Islet precursor cell (in vitro differentiated cells): Measurements from ENCODE around the gene ZNF260.
"Not testable (repeated sequence)": the region's sequence is repeated elsewhere in the genome, so short reads cannot be mapped to it uniquely, and the experiment has no call there.

Experiments
- DNase-seq: peaks from one replicate; pipeline ENCODE4 v3.0.0-alpha.2; 2018

ZNF260 gene

DNA sequence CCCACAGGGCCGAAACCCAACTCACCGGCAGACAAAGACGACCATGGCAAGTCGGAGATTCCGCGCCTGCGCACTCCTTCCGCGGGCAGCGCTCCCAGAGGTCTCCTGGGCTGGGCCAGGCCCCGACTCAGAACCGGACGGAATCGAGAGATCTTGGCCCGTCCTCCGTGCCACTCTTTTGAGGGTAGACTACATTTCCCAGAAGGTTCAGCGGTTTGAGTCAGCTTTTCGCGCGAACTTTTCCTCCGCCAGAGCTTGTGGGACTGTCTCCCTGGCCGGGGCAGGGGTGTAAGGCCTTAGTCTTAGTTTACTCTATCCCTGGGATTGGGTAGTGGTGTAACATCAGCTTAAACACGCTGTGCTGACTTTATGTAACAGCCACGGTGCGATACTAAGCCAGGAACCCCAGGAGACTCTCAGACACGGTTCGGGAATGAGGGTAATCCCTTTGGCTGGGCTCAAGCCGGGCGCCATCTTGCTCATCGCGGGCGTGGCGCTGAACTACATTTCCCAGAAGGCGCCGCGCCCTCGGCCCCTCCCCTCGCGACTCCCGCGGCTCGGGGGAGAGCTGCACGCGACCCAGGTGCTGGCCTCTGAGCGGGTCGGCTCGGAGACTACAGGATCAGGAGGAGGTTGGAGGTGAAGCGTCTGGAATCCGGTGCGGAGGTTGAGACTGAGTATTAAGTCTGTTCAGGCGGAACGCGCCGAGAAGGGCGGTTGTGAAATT, at the start of gene ZNF260:
Gene ZNF260, minus strand, starts transcription at position 78 of the 727 bp plus-strand sequence. CDS start 13,033 bp downstream, outside the sequence.
- DNase-seq, result peak; percentile 99

DNA sequence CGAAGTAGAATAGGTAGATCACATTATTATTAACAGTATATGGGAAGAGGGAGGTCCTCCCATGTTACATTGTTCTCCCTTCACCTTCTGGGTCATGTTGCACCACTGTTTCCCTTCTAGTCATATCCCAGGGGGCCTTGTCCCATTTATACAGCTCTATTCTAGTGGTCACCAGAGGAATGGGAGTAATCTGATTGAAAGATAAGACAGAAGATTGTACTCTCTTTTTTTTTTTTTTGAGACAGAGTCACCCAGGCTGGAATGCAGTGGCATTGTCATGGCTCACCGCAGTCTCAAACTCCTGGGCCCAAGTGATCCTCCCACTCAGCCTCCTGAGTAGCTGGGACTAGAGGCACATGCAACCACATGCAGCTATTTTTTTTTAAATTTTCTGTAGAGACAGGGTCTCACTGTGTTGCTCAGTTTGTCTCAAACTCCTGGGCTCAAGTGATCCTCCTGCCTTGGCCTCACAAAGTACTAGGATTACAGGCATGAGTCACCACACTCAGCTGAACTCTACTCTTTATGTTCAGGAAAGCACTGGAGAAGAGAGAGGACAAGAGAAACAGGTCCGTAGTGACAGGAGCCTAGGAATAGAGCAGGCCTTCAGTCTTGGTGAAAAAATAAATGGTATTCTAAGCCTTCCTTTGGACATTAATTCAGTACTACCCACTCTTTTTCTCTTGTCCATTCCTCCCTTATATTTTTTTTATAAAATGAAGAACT, 49.4 kb upstream of the ZNF260 start:
- DNase-seq, result peak; percentile 56

DNA sequence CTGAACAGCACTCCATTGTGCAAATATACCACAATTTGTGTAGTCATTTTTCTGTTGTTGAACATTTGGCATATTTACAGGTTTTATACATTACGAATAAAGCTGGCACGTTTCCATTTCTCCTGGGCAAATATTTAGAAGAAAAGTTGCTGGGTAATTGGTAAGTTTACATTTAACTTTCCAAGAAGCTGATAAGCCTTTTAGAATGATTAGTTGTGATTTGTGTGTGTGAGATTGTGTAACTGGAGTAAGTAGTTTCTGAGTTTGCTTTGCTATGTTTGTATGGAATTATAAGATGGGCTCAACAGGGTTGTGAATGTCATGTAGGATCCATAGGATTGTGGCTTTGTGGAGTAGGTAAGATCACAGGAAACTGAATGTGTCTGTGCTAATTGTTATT, 46.7 kb upstream of the ZNF260 start:
- DNase-seq, result no peak

GRCh38 chr19:36573895-36574720, 46.0 kb upstream of the ZNF260 start:
- no peak for DNase-seq

GRCh38 chr19:36573020-36573894, 45.2 kb upstream of the ZNF260 start, which contains the start of gene ZNF529:
Gene ZNF529 (minus strand): TSS chr19:36573292. CDS start chr19:36572346, 946 bp downstream.
- DNase-seq, result peak; percentile 97

- no peak for DNase-seq
Measured at GRCh38 chr19:36572593-36573019, 44.5 kb upstream of the ZNF260 start.

DNA sequence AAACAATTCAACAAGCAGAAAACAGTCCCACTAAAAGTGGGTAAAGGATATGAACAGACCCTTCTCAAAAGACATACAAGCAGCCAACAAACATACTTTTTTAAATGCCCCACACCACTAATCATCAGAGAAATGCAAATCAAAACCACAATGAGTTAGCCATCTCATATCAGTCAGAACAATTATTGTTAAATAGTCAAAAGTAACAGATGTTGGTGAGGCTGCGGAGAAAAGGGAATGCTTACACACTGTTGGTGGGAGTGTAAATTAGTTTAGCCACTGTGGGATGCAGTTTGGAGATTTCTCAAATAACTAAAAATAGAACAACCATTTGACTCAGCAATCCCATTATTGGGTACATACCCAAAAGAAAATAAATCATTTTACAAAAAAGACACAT, 36.3 kb upstream of the ZNF260 start:
- DNase-seq, result no peak

GRCh38 chr19:36547001-36547732, 19.1 kb upstream of the ZNF260 start:
- no peak for DNase-seq

DNA sequence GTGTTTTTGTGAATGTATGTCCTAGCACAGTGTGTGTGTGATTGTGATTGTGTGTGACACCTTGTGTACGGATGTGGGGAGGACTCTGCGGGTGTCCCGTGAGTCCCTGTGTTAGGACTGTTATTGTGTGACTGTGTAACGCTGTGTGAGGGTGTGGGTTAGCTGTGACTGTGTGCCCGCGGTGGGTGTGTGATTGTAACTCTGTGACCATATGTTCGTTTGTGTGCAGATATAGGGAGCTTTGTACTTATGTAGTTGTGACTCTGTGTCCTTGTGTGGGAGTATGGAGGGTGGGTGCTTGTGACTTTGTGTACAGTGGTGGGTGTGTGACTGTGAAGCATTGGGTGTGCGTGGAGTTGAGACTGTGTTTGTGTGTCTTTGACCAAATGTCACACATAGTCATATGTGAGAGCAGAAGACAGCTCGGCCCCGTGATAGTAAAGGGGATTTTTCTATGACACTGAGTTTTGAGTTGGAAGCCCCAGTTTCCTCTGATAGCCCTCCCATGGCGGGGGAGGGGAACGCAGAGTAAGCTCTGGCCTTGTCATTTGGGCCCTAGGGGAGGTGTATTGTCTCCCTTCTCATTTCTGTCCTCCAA, 949 bp upstream of the ZNF260 start:
- no peak for DNase-seq

- DNase-seq, result no peak
Measured at GRCh38 chr19:36527873-36528193, 238 bp downstream of the ZNF260 start.

- no peak for DNase-seq
Measured at GRCh38 chr19:36527341-36527740, 730 bp downstream of the ZNF260 start.

DNA sequence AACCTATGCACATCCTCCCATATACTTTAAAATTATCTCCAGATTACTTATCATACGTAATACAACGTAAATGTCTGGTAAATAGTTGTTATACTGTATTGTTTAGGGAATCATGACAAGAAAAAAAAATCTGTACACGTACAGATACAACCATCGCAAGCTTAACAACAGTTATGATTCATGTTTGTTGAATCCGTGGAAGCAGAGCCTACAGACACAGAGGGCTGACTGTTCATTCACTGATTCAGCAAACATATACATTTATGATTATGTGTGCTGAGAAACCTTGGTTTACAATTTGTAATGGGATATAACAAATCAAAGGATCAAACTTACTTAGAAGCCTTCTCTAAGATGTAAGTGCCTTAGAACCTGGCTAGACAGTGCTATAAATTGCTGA, 1.5 kb downstream of the ZNF260 start:
- DNase-seq, result no peak

DNA sequence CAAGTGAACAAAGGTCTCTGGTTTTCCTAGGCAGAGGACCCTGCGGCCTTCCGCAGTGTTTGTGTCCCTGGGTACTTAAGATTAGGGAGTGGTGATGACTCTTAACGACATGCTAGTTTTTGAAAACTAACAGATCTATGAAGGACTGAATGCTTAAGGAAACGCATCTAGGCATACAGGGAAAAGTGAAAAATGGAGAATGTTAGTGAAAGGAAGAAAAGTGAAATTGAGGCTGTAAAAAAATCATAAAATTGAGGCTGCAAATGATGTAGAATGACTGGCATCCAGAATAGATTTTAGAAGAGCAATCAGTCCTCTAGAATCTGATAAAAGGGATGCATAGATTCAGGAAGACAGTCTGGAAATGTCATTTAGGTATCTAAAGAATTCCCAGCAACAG, 3.5 kb downstream of the ZNF260 start:
- no peak for DNase-seq

DNA sequence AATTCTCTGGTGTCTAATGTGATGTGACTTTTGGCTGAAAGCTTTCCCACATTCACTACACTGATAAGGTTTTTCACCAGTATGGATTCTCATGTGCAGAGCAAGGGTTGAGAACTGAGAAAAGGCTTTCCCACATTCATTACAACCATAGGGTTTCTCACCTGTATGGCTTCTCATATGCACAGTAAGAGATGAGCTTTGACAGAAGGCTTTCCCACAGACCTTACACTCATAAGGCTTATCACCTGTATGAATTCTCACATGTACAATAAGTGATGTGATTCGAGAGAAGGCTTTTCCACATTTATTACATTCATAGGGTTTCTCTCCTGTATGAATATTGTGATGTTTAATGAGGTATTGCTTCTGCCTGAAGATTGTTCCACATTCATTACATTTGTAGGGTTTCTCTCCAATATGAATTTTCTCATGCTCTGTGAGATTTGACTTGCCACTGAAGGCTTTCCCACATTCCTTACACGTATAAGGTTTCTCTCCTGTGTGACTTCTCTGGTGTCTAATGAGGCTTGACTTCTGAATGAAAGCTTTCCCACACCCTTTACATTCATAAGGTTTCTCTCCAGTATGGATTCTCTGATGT, 14.0 kb downstream of the ZNF260 start:
- no peak for DNase-seq

- no peak for DNase-seq
Measured at GRCh38 chr19:36508325-36508724, 19.7 kb downstream of the ZNF260 start.

DNA sequence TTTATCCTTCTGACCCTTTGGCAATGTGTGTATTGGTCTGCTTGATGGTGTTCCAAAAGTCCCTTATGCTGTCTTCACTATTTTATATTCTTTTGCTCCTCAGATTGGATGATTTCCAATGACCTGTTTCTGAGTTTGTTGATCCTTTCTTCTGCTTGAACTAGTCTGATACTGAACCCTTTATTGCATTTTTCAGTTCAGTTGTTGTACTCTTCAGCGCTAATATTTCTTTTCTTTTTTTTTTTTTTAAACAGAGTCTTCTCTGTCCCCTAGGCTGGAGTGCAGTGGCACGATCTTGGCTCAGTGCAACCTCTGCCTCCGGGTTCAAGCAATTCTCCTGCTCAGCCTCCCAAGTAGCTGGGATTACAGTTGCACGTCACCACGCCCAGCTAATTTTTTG, 26.1 kb downstream of the ZNF260 start:
- no peak for DNase-seq

GRCh38 chr19:36497001-36497400, 31.1 kb downstream of the ZNF260 start:
- no peak for DNase-seq

DNA sequence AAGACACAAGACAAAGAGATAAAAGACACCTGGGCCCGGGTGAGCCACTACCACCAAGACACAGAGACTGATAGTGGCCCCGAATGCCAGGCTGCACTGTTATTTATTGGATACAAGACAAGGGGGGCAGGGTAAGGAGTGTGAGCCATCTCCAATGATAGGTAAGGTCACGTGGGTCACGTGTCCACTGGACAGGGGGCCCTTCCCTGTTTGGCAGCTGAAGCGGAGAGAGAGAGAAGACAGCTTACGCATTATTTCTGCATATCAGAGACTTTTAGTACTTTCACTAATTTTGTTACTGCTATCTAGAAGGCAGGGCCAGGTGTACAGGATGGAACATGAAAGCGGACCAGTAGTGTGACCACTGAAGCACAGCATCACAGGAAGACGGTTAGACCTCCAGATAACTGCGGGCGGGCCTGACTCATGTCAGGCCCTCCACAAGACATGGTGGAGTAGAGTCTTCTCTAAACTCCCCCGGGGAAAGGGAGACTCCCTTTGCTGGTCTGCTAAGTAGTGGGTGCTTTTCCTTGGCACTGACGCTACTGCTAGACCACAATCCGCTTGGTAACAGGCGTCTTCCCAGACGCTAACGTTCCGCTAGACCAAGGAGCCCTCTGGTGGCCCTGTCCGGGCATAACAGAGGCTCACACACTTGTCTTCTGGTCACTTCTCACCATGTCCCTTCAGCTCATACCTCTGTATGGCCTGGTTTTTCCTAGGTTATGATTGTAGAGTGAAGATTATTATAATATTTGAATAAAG, 35.2 kb downstream of the ZNF260 start:
- peak; percentile 78 for DNase-seq

DNA sequence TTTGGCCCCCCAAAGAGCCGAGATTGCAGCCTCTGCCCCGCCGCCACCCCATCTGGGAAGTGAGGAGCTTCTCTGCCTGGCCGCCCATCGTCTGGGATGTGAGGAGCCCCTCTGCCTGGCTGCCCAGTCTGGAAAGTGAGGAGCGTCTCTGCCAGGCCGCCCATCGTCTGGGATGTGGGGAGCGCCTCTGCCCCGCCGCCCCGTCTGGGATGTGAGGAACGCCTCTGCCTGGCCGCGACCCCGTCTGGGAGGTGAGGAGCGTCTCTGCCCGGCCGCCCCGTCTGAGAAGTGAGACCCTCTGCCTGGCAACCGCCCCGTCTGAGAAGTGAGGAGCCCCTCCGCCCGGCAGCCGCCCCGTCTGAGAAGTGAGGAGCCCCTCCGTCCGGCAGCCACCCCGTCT, 37.2 kb downstream of the ZNF260 start:
- DNase-seq, result not testable (repeated sequence)

DNA sequence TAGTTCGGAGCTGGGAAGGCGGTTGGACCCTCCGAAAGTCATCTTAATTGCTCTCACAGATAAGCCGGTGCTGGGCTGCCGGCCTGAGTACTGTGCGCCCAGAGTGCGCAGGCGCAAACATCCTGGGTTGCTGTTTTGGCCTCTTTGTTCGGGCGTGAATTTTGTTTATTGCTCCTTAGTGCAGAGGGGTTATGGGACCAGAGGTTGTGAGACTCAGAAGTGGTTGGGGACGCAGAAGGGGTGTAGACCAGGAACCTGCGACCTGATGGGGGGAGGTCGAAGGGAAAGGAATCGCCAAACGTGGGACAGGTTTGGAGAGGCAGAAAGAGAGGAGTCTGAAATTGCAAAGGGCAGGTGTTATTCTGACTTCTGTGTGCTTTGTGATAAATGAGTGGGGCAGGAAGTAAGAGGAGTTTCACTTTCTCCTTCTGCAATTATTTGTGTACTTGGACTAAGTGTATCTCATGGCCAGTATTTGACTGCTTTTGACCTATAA, 38.1 kb downstream of the ZNF260 start:
- peak; percentile 97 for DNase-seq
